WTC11 (cell line): ENCODE measurements around the gene MSH3. TPM values are rescaled to one million over a fixed set of nuclear protein-coding genes. Genes with fewer than 3 reads are reported as not detected.
A peak's percentile ranks its signal among the peaks of the same experiment; 100 is the strongest.
"Not testable (repeated sequence)": the region's sequence is repeated elsewhere in the genome, so short reads cannot be mapped to it uniquely, and the experiment has no call there.

Experiments
- ATAC-seq: fragments of 200-7000 bp; cut with Tn5 transposase; 2 replicates; pipeline ENCODE4 v1.10.0; 2021; ENCODE audit warnings: mild to moderate bottlenecking, moderate library complexity
- CTCF ChIA-PET: fragments of 300-600 bp; sonication (Branson Sonifier 250); formaldehyde crosslinking; loops from one replicate; lab custom pipeline; 2021; ENCODE audit warnings: antibody characterized with exemption; lab: Charles Lee
- POLR2A ChIA-PET: fragments of 350-600 bp; sonication (Branson Sonifier 250); formaldehyde crosslinking; loops from one replicate; lab custom pipeline; 2021; ENCODE audit warnings: antibody characterized with exemption; lab: Charles Lee
- DNase-seq: peaks from one replicate; pipeline ENCODE4 v3.0.0; 2021; ENCODE audit warnings: low spot score
- H3K27ac Mint-ChIP-seq: 2 replicates; pipeline ENCODE4 v1.8.0; 2021; ENCODE audit warnings: mixed read lengths
- H3K27me3 Mint-ChIP-seq: 2 replicates; pipeline ENCODE4 v1.8.0; 2021; ENCODE audit warnings: low read depth, mild to moderate bottlenecking, moderate library complexity, mixed read lengths
- H3K36me3 Mint-ChIP-seq: 2 replicates; pipeline ENCODE4 v1.8.0; 2021; ENCODE audit warnings: mixed read lengths
- H3K4me1 Mint-ChIP-seq: 2 replicates; pipeline ENCODE4 v1.8.0; 2022; ENCODE audit warnings: mixed read lengths
- H3K4me3 Mint-ChIP-seq: 2 replicates; pipeline ENCODE4 v1.8.0; 2021; ENCODE audit warnings: mild to moderate bottlenecking, moderate library complexity, mixed read lengths
- H3K9me3 Mint-ChIP-seq: 2 replicates; pipeline ENCODE4 v1.8.0; 2021; ENCODE audit warnings: mixed read lengths
- FOXK1 ChIP-seq: sonication (generic); formaldehyde crosslinking; IDR thresholded peaks from 2 replicates; pipeline ENCODE4 v1.8.0; 2022; ENCODE audit warnings: mild to moderate bottlenecking, moderate library complexity, missing genetic modification reagents
- GRHL2 ChIP-seq: fragments of 250-450 bp; sonication (Bioruptor Pico); IDR thresholded peaks from 2 replicates; pipeline ENCODE4 v1.8.0; 2022; ENCODE audit warnings: mild to moderate bottlenecking, moderate library complexity; ENCODE audit not compliant: insufficient replicate concordance, severe bottlenecking
- GTF2I ChIP-seq: fragments of 250-450 bp; sonication (Bioruptor Pico); conservative IDR thresholded peaks from 2 replicates; pipeline ENCODE4 v1.4.0; 2021; ENCODE audit warnings: mild to moderate bottlenecking
- JUN ChIP-seq: sonication (generic); formaldehyde crosslinking; IDR thresholded peaks from 2 replicates; pipeline ENCODE4 v1.8.0; 2023; ENCODE audit warnings: mild to moderate bottlenecking, missing genetic modification reagents
- NFE2L1 ChIP-seq: sonication (generic); formaldehyde crosslinking; IDR thresholded peaks from 2 replicates; pipeline ENCODE4 v1.8.1; 2023; ENCODE audit warnings: missing genetic modification reagents
- NR2C2 ChIP-seq: sonication (generic); formaldehyde crosslinking; IDR thresholded peaks from 2 replicates; pipeline ENCODE4 v1.8.0; 2022; ENCODE audit warnings: mild to moderate bottlenecking, missing genetic modification reagents
- ZNF219 ChIP-seq: sonication (generic); formaldehyde crosslinking; IDR thresholded peaks from 2 replicates; pipeline ENCODE4 v1.8.0; 2023; ENCODE audit warnings: missing genetic modification reagents, mild to moderate bottlenecking, borderline replicate concordance
- ZNF396 ChIP-seq: fragments of 250-450 bp; sonication (Bioruptor Pico); IDR thresholded peaks from 2 replicates; pipeline ENCODE4 v1.8.0; 2021; ENCODE audit warnings: mild to moderate bottlenecking, moderate library complexity, borderline replicate concordance
- ZNF416 ChIP-seq: fragments of 250-450 bp; sonication (Bioruptor Pico); IDR thresholded peaks from 2 replicates; pipeline ENCODE4 v1.9.0; 2021; ENCODE audit warnings: mild to moderate bottlenecking, inconsistent platforms
- total RNA-seq: library from RNA; stranded (reverse); gene quantifications from 3 replicates; pipeline ENCODE4 v1.2.3, GENCODE V29; 2021
- TF ChIP-seq, protein P1 (sequence below): sonication (generic); formaldehyde crosslinking; IDR thresholded peaks from 2 replicates; pipeline ENCODE4 v1.8.1; 2023; ENCODE audit warnings: mild to moderate bottlenecking, moderate library complexity, missing genetic modification reagents
- TF ChIP-seq, protein P2 (sequence below): sonication (generic); formaldehyde crosslinking; IDR thresholded peaks from 2 replicates; pipeline ENCODE4 v1.8.0; 2022; ENCODE audit warnings: mild to moderate bottlenecking, missing genetic modification reagents
- TF ChIP-seq, protein P3 (sequence below): sonication (generic); formaldehyde crosslinking; IDR thresholded peaks from 2 replicates; pipeline ENCODE4 v1.8.0; 2022; ENCODE audit warnings: mild to moderate bottlenecking, missing genetic modification reagents
- TF ChIP-seq, protein P4 (sequence below): fragments of 250-450 bp; sonication (Bioruptor Pico); IDR thresholded peaks from 2 replicates; pipeline ENCODE4 v2.1.2; 2022; ENCODE audit warnings: mild to moderate bottlenecking, moderate library complexity
- TF ChIP-seq, protein P5 (sequence below): sonication (generic); formaldehyde crosslinking; IDR thresholded peaks from 2 replicates; pipeline ENCODE4 v1.8.0; 2023; ENCODE audit warnings: missing genetic modification reagents, mild to moderate bottlenecking, borderline replicate concordance
- TF ChIP-seq, protein P6 (sequence below): sonication (generic); formaldehyde crosslinking; IDR thresholded peaks from 2 replicates; pipeline ENCODE4 v1.8.1; 2022; ENCODE audit warnings: low read depth, missing genetic modification reagents, borderline replicate concordance

Gene MSH3
- total RNA-seq, 1 experiment from 2014 or later = 14.6 TPM

DNA sequence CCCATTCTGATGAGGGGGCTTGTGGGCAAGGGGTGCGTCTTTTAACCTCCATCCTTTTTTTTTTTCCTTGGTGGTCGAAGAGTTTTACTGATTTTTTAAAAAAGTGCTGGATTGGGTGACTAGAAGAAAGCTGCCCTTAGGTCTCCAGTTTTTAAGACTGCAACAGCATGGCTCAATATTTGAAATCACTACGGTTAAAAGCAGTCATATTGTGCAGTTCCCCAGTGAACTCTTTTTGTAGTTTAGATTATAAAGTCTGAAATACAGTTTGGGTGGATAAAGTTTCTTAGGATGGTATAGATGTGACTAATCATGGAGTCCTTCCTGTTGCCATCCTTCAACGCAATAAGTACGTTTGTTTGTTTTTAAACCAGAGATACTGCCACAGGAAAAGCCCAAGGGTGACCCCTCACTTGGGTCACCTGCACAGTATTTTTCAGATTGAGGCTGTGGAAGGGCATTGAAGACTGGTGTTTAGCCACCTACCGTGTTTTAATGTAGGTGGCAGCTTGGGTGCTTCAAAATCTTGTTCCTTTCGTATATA lies 851 bp downstream of the MSH3 start:
- peaks cover 36% of the 10 kb centered on the region for H3K36me3 Mint-ChIP-seq
- no peak for TF ChIP-seq ZNF416
- TF ChIP-seq, protein P1, sequence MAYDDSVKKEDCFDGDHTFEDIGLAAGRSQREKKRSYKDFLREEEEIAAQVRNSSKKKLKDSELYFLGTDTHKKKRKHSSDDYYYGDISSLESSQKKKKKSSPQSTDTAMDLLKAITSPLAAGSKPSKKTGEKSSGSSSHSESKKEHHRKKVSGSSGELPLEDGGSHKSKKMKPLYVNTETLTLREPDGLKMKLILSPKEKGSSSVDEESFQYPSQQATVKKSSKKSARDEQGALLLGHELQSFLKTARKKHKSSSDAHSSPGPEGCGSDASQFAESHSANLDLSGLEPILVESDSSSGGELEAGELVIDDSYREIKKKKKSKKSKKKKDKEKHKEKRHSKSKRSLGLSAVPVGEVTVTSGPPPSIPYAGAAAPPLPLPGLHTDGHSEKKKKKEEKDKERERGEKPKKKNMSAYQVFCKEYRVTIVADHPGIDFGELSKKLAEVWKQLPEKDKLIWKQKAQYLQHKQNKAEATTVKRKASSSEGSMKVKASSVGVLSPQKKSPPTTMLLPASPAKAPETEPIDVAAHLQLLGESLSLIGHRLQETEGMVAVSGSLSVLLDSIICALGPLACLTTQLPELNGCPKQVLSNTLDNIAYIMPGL (CRISPR knock-in tag) = 0 out of 2 replicates have a peak, but pooled peaks have one; percentile 8
- H3K4me1 Mint-ChIP-seq = peaks cover 26% of the 10 kb centered on the region
- no peaks in the 10 kb centered on the region for H3K27me3 Mint-ChIP-seq
- DNase-seq (no peak), ATAC-seq (no peak)
- ChIA-PET POLR2A (interaction anchor here (0.6 to 1.6 kb wide), 8 partner anchors 9 to 398 kb away, joined by 3 to 7 read pairs (median 3); partner anchors contain the start of gene ZFYVE16), CTCF (interaction anchor here (1.1 to 4.1 kb wide), 4 partner anchors 17 to 309 kb away, joined by 3 to 14 read pairs (median 5); no protein-coding TSS in a partner anchor)
- H3K9me3 Mint-ChIP-seq = no peaks in the 10 kb centered on the region
- peak overlapping the region; percentile 91 for H3K4me3 Mint-ChIP-seq
- H3K27ac Mint-ChIP-seq = peak overlapping the region; percentile 91

DNA sequence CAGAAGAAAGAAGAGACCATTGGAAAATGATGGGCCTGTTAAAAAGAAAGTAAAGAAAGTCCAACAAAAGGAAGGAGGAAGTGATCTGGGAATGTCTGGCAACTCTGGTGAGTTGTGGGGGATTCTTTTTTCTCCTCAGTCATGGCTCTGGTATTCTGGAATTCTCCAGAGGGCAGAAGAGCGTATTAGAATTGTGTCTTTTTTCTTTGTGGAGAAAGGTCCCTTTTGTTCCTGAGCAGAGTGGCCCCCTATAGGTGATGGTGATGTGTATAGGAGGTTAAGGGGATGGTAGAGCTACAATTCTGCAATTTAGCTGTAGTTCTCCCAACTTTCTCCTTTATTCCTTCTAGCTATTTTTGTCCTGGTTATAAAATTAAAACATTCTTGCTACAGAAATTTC lies 2.0 kb downstream of the MSH3 start:
- Mint-ChIP-seq H3K36me3 (peaks cover 44% of the 10 kb centered on the region), H3K27me3 (no peaks in the 10 kb centered on the region), H3K4me3 (peak overlapping the region; percentile 91), H3K9me3 (no peaks in the 10 kb centered on the region), H3K4me1 (peaks cover 26% of the 10 kb centered on the region), H3K27ac (peak overlapping the region; percentile 26)
- no peak for ATAC-seq
- CTCF ChIA-PET = interaction anchor here (0.6 to 4.1 kb wide), 4 partner anchors 16 to 310 kb away, joined by 3 to 14 read pairs (median 4); partner anchors contain the start of gene ANKRD34B
- no peak for DNase-seq
- no peak for TF ChIP-seq ZNF219 (CRISPR knock-in tag)
- no peak for TF ChIP-seq GTF2I (CRISPR knock-in tag)
- TF ChIP-seq GRHL2 (CRISPR knock-in tag) = no peak
- no peak for TF ChIP-seq FOXK1 (CRISPR knock-in tag)
- no peak for TF ChIP-seq NFE2L1 (CRISPR knock-in tag)
- POLR2A ChIA-PET = no interaction called here

DNA sequence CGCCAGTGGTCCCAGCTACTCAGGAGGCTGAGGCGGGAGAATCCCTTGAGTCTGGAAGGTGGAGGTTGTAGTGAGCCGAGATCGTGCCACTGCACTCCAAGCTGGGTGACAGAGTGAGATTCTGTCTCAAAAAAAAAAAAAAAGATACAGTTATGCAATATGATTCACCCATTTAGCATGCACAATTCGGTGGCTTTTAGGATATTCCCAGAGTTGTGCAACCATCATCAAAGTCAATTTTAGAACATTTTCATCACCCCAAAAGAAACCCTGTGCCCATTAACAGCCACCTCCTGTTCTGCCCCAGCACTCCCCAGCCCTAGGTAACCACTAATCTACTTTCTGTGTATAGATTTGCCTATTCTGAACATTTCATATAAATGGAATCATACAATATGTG lies 4.7 kb downstream of the MSH3 start:
- peaks cover 57% of the 10 kb centered on the region for H3K36me3 Mint-ChIP-seq
- H3K27me3 Mint-ChIP-seq = no peaks in the 10 kb centered on the region
- ATAC-seq (no peak), DNase-seq (no peak)
- ChIA-PET CTCF (no interaction called here), POLR2A (no interaction called here)
- H3K4me1 Mint-ChIP-seq = peaks cover 16% of the 10 kb centered on the region
- no peak for TF ChIP-seq NR2C2 (CRISPR knock-in tag)
- TF ChIP-seq, protein P2, sequence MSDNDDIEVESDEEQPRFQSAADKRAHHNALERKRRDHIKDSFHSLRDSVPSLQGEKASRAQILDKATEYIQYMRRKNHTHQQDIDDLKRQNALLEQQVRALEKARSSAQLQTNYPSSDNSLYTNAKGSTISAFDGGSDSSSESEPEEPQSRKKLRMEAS (CRISPR knock-in tag) = no peak
- no peak overlapping the region for H3K4me3 Mint-ChIP-seq
- H3K27ac Mint-ChIP-seq = no peak overlapping the region
- H3K9me3 Mint-ChIP-seq = peaks cover 9% of the 10 kb centered on the region

DNA sequence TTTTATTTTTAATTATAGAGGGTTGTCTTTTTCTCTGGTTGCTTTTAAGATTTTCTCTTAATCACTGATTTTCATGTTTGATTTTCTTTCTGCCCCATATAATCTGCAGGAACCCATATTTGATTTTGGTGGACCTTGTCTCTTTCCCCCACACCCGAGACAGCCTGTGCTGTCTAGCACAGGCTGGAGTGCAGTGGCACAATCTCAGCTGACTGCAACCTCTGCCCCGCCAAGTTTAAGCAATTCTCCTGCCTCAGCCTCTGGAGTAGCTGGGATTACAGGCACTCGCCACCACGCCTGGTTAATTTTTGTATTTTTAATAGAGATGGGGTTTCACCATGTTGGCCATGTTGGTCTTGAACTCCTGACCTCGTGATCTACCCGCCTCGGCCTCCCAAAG lies 6.2 kb downstream of the MSH3 start:
- DNase-seq, H3K4me3 Mint-ChIP-seq, H3K27ac Mint-ChIP-seq, H3K9me3 Mint-ChIP-seq, H3K27me3 Mint-ChIP-seq, ATAC-seq, CTCF ChIA-PET, POLR2A ChIA-PET, H3K4me1 Mint-ChIP-seq: not testable (repeated sequence)
- H3K36me3 Mint-ChIP-seq = peaks cover 68% of the 10 kb centered on the region

DNA sequence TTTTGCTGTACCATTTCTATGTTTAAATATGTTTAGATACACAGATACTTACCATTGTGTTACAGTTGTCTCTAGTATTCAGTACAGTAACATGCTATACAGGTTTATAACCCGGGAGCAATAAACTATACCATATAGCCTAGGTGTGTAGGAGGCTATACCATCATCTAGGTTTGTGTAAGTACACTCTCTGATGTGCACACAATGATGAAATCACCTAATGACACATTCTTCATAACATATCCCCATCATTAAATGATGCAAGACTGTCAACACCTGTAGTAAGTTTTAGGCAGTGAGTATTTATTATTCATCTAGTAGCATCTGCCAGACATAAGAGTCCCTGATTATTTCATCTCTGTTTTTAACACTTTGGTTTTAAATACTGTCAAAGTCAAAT lies 7.7 kb downstream of the MSH3 start:
- Mint-ChIP-seq H3K27ac (no peak overlapping the region), H3K4me1 (no peaks in the 10 kb centered on the region), H3K36me3 (peaks cover 74% of the 10 kb centered on the region), H3K9me3 (peaks cover 9% of the 10 kb centered on the region), H3K4me3 (no peak overlapping the region), H3K27me3 (no peaks in the 10 kb centered on the region)
- no peak for ATAC-seq
- no peak for DNase-seq
- POLR2A ChIA-PET = no interaction called here
- CTCF ChIA-PET = no interaction called here
- TF ChIP-seq, protein P3, sequence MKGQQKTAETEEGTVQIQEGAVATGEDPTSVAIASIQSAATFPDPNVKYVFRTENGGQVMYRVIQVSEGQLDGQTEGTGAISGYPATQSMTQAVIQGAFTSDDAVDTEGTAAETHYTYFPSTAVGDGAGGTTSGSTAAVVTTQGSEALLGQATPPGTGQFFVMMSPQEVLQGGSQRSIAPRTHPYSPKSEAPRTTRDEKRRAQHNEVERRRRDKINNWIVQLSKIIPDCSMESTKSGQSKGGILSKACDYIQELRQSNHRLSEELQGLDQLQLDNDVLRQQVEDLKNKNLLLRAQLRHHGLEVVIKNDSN (CRISPR knock-in tag) = no peak
- TF ChIP-seq, protein P4, sequence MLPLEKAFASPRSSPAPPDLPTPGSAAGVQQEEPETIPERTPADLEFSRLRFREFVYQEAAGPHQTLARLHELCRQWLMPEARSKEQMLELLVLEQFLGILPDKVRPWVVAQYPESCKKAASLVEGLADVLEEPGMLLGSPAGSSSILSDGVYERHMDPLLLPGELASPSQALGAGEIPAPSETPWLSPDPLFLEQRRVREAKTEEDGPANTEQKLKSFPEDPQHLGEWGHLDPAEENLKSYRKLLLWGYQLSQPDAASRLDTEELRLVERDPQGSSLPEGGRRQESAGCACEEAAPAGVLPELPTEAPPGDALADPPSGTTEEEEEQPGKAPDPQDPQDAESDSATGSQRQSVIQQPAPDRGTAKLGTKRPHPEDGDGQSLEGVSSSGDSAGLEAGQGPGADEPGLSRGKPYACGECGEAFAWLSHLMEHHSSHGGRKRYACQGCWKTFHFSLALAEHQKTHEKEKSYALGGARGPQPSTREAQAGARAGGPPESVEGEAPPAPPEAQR (CRISPR knock-in tag) = no peak
- TF ChIP-seq, protein P5, sequence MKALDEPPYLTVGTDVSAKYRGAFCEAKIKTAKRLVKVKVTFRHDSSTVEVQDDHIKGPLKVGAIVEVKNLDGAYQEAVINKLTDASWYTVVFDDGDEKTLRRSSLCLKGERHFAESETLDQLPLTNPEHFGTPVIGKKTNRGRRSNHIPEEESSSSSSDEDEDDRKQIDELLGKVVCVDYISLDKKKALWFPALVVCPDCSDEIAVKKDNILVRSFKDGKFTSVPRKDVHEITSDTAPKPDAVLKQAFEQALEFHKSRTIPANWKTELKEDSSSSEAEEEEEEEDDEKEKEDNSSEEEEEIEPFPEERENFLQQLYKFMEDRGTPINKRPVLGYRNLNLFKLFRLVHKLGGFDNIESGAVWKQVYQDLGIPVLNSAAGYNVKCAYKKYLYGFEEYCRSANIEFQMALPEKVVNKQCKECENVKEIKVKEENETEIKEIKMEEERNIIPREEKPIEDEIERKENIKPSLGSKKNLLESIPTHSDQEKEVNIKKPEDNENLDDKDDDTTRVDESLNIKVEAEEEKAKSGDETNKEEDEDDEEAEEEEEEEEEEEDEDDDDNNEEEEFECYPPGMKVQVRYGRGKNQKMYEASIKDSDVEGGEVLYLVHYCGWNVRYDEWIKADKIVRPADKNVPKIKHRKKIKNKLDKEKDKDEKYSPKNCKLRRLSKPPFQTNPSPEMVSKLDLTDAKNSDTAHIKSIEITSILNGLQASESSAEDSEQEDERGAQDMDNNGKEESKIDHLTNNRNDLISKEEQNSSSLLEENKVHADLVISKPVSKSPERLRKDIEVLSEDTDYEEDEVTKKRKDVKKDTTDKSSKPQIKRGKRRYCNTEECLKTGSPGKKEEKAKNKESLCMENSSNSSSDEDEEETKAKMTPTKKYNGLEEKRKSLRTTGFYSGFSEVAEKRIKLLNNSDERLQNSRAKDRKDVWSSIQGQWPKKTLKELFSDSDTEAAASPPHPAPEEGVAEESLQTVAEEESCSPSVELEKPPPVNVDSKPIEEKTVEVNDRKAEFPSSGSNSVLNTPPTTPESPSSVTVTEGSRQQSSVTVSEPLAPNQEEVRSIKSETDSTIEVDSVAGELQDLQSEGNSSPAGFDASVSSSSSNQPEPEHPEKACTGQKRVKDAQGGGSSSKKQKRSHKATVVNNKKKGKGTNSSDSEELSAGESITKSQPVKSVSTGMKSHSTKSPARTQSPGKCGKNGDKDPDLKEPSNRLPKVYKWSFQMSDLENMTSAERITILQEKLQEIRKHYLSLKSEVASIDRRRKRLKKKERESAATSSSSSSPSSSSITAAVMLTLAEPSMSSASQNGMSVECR (CRISPR knock-in tag) = no peak
- TF ChIP-seq, protein P6, sequence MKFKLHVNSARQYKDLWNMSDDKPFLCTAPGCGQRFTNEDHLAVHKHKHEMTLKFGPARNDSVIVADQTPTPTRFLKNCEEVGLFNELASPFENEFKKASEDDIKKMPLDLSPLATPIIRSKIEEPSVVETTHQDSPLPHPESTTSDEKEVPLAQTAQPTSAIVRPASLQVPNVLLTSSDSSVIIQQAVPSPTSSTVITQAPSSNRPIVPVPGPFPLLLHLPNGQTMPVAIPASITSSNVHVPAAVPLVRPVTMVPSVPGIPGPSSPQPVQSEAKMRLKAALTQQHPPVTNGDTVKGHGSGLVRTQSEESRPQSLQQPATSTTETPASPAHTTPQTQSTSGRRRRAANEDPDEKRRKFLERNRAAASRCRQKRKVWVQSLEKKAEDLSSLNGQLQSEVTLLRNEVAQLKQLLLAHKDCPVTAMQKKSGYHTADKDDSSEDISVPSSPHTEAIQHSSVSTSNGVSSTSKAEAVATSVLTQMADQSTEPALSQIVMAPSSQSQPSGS (CRISPR knock-in tag) = no peak
- TF ChIP-seq ZNF396 (CRISPR knock-in tag) = no peak
- TF ChIP-seq JUN (CRISPR knock-in tag) = no peak
